HCT116 (cell line): ENCODE data around the gene IL17A. TPM values are rescaled to one million over a fixed set of nuclear protein-coding genes. Genes with fewer than 3 reads are reported as not detected.

Source experiments
- ATAC-seq: fragments of 200-7000 bp; cut with Tn5 transposase; 2 replicates; pipeline ENCODE4 v1.9.1; 2020; ENCODE audit warnings: mild to moderate bottlenecking, moderate library complexity
- BruUV-seq: library from RNA; stranded (reverse); fragments of 400-500 nt; replicated peaks from 2 replicates; lab custom pipeline; 2021; lab: Mats Ljungman, UMichigan
- CTCF ChIA-PET: fragments of 300-600 bp; sonication (Branson Sonifier 250); formaldehyde crosslinking; loops from one replicate; lab custom pipeline; 2021; ENCODE audit warnings: antibody characterized with exemption; lab: Charles Lee
- POLR2A ChIA-PET: fragments of 300-600, 350-600 bp; sonication (Branson Sonifier 250); formaldehyde crosslinking; loops from one replicate; lab custom pipeline; 2021; ENCODE audit warnings: antibody characterized with exemption; lab: Charles Lee
- RAD21 ChIA-PET, 2 experiments: fragments of 300-600 bp; sonication (Branson Sonifier 250); formaldehyde crosslinking; loops; one replicate each; lab custom pipeline; 2023; ENCODE audit warnings: low total read pairs in 2 of 2; ENCODE audit not compliant: uncharacterized antibody in 2 of 2, unreplicated experiment in 2 of 2, low non-redundant PET in 1 of 2; lab: Charles Lee
- DNase-seq: peaks from one replicate; pipeline ENCODE4 v3.0.0-alpha.2; 2010; ENCODE audit warnings: low read depth, low spot score
- H2AFZ ChIP-seq: fragments of 200-600 bp; shearing (Covaris generic), sonication (generic); 2 replicates; pipeline ENCODE4 v1.6.1; 2017; ENCODE audit warnings: low read depth, mixed run types, mixed read lengths, antibody characterized with exemption, low read length; ENCODE audit not compliant: poor library complexity, severe bottlenecking
- H3K27ac ChIP-seq: 2 replicates; pipeline ENCODE4 v1.5.1; 2012; ENCODE audit warnings: low read depth, low read length
- H3K27me3 ChIP-seq: fragments of 200-600 bp; sonication (generic); 2 replicates; pipeline ENCODE4 v1.6.1; 2016; ENCODE audit warnings: mixed run types, low read length, mixed read lengths; ENCODE audit not compliant: insufficient read depth
- H3K36me3 ChIP-seq, 2 experiments: fragments of 200-500 bp in 1 of 2; fragments of 200-600 bp in 1 of 2; sonication (Bioruptor generic) in 1 of 2; sonication (generic) in 1 of 2; 2 replicates each; pipeline versions ENCODE4 v1.5.1 to v1.6.1; 2014 to 2016; ENCODE audit warnings: low read length in 2 of 2, inconsistent platforms in 1 of 2, mixed read lengths in 1 of 2, mixed run types in 1 of 2; ENCODE audit not compliant: insufficient read depth in 2 of 2, control insufficient read depth in 1 of 2
- H3K4me1 ChIP-seq, 2 experiments: fragments of 200-600 bp in 1 of 2; sonication (generic) in 1 of 2; 2 replicates each; pipeline versions ENCODE4 v1.5.1 to v1.6.1; 2012 to 2017; ENCODE audit warnings: low read length in 2 of 2, inconsistent platforms in 1 of 2, mild to moderate bottlenecking in 1 of 2, mixed read lengths in 1 of 2, mixed run types in 1 of 2, moderate library complexity in 1 of 2; ENCODE audit not compliant: insufficient read depth in 2 of 2, control insufficient read depth in 1 of 2
- H3K4me2 ChIP-seq: fragments of 200-600 bp; sonication (generic); 2 replicates; pipeline ENCODE4 v1.6.1; 2017; ENCODE audit warnings: mixed run types, low read length, mixed read lengths
- H3K4me3 ChIP-seq, 2 experiments: fragments of 200-600 bp in 1 of 2; sonication (generic) in 1 of 2; replicated peaks in 1 of 2; 2 replicates each; pipeline ENCODE4 v1.5.1; 2011 to 2016; ENCODE audit warnings: low read length in 2 of 2, control low read depth in 1 of 2, low read depth in 1 of 2, mild to moderate bottlenecking in 1 of 2, mixed read lengths in 1 of 2, mixed run types in 1 of 2
- H3K79me2 ChIP-seq: fragments of 200-600 bp; sonication (generic); 2 replicates; pipeline ENCODE4 v1.6.1; 2017; ENCODE audit warnings: mild to moderate bottlenecking, mixed run types, low read length, moderate library complexity, mixed read lengths; ENCODE audit not compliant: insufficient read depth
- H3K9ac ChIP-seq: fragments of 200-600 bp; sonication (generic); 2 replicates; pipeline ENCODE4 v1.6.1; 2016; ENCODE audit warnings: low read length, mixed read lengths
- H3K9me2 ChIP-seq: fragments of 200-600 bp; sonication (generic), shearing (Covaris generic); 2 replicates; pipeline ENCODE4 v1.6.1; 2017; ENCODE audit warnings: mixed run types, mild to moderate bottlenecking, moderate library complexity; ENCODE audit not compliant: insufficient read depth
- H3K9me3 ChIP-seq, 2 experiments: fragments of 200-500 bp in 1 of 2; fragments of 200-600 bp in 1 of 2; sonication (Bioruptor generic) in 1 of 2; sonication (generic) in 1 of 2; 2 replicates each; pipeline ENCODE4 v1.6.1; 2014 to 2017; ENCODE audit warnings: low read length in 2 of 2, mixed read lengths in 2 of 2, inconsistent platforms in 1 of 2, low read depth in 1 of 2, mild to moderate bottlenecking in 1 of 2, mixed run types in 1 of 2, moderate library complexity in 1 of 2; ENCODE audit not compliant: control insufficient read depth in 1 of 2, insufficient read depth in 1 of 2
- H4K20me1 ChIP-seq: fragments of 200-600 bp; sonication (generic), shearing (Covaris generic); 2 replicates; pipeline ENCODE4 v1.6.1; 2017; ENCODE audit warnings: mixed run types, mild to moderate bottlenecking, moderate library complexity; ENCODE audit not compliant: insufficient read depth
- EZH2phosphoT487 ChIP-seq: fragments of 200-600 bp; IDR thresholded peaks from 2 replicates; pipeline ENCODE4 v1.6.1; 2018; ENCODE audit warnings: antibody characterized with exemption, borderline replicate concordance
- REST ChIP-seq: IDR thresholded peaks from 2 replicates; pipeline ENCODE4 v1.6.1; 2012; ENCODE audit warnings: low read depth
- SIN3A ChIP-seq: IDR thresholded peaks from 2 replicates; pipeline ENCODE4 v1.6.1; 2012; ENCODE audit warnings: low read depth
- intact Hi-C: fragments of 100-400 bp; cut with micrococcal nuclease; formaldehyde crosslinking; loops from 2 replicates; pipeline ENCODE4 v1.10.0; 2022
- total RNA-seq: library from RNA; stranded (reverse); gene quantifications from one replicate; pipeline ENCODE4 v1.2.1, GENCODE V29; 2021; ENCODE audit not compliant: unreplicated experiment
- TF ChIP-seq, protein P1 (sequence below): IDR thresholded peaks from 2 replicates; pipeline ENCODE4 v1.6.1; 2011; ENCODE audit warnings: mild to moderate bottlenecking, low read length, moderate library complexity; ENCODE audit not compliant: insufficient replicate concordance; ENCODE audit errors: extremely low read depth

Gene IL17A
- total RNA-seq, 1 experiment from 2014 or later, result not detected

DNA sequence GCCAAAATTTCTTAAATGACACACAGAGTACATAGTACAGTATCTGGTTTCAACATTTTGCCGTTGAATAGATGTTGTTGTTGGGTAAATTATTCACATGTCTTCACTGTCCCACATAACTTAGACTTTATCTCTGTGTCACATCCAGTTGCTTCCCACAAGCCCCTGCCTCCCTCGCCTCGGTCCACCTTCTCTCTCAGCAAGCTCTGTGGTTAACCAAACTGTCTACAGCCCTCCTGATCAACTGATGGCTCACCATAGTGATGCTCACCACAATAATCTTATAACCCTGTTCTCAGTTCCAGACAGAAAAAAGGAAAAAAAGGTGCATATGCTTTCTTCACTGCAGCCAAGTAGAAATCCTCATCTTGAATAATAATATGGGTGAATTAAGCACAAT lies 35.1 kb downstream of the IL17A start:
- ChIA-PET RAD21 (no interaction called here), POLR2A (no interaction called here), CTCF (no interaction called here)
- H3K9me2 ChIP-seq, result no peaks in the 10 kb centered on the region
- intact Hi-C loops, result no loop called here
- peaks cover 18% of the 10 kb centered on the region; the same call in 1 of the 2 replicates for H3K27me3 ChIP-seq
- no peak overlapping the region for H3K27ac ChIP-seq
- BruUV-seq, result no TSS peak
- ATAC-seq (no peak), DNase-seq (no peak)
- H3K4me3 ChIP-seq, result no peak overlapping the region
- no peak overlapping the region for H2AFZ ChIP-seq
- H3K36me3 ChIP-seq, result no peaks in the 10 kb centered on the region
- TF ChIP-seq REST, result no peak
- no peak for TF ChIP-seq SIN3A
- TF ChIP-seq, protein P1, sequence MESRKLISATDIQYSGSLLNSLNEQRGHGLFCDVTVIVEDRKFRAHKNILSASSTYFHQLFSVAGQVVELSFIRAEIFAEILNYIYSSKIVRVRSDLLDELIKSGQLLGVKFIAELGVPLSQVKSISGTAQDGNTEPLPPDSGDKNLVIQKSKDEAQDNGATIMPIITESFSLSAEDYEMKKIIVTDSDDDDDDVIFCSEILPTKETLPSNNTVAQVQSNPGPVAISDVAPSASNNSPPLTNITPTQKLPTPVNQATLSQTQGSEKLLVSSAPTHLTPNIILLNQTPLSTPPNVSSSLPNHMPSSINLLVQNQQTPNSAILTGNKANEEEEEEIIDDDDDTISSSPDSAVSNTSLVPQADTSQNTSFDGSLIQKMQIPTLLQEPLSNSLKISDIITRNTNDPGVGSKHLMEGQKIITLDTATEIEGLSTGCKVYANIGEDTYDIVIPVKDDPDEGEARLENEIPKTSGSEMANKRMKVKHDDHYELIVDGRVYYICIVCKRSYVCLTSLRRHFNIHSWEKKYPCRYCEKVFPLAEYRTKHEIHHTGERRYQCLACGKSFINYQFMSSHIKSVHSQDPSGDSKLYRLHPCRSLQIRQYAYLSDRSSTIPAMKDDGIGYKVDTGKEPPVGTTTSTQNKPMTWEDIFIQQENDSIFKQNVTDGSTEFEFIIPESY, result no peak
- no peak for TF ChIP-seq EZH2phosphoT487
- no peaks in the 10 kb centered on the region for H4K20me1 ChIP-seq
- no peak overlapping the region for H3K9ac ChIP-seq
- H3K4me1 ChIP-seq, result no peaks in the 10 kb centered on the region
- H3K9me3 ChIP-seq, result no peaks in the 10 kb centered on the region
- H3K4me2 ChIP-seq, result no peak overlapping the region
- H3K79me2 ChIP-seq, result no peaks in the 10 kb centered on the region
